ENCODE data around the gene POU2F1.
A peak's percentile ranks its signal among the peaks of the same experiment; 100 is the strongest.

Gene POU2F1

DNA sequence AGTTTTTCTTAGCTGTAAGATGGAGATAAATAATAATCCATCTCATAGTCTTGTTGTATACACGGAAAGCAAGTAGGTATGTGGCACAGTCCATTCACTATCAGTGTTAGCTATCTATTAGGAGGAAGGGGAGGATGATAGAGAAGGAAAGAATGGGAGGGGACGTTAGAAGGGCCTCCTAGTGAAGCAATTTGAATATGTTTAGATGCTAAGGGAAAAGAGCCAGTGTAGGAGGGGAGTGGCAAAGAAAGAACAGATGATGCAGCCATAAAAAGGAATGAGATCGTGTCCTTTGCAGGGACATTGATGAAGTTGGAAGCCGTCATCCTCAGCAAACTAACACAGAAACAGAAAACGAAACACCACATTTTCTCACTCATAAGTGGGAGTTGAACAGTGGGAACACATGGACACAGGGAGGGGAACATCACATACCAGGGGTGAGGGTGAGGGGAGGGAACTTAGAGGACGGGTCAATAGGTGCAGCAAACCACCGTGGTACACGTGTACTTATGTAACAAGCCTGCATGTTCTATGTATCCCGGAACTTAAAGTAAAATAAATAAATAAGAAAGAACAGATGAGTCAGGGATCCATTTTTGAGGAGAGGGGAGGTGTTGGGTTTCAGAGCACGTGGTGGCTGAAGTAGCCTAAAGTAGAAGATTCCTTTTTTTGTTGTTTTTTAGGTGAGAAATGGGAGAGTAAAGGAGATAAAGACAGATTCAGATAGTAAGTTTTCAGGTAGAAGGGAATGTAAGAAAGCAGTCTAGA, 124.1 kb downstream of the POU2F1 start:
- TF ChIP-seq, protein P1, sequence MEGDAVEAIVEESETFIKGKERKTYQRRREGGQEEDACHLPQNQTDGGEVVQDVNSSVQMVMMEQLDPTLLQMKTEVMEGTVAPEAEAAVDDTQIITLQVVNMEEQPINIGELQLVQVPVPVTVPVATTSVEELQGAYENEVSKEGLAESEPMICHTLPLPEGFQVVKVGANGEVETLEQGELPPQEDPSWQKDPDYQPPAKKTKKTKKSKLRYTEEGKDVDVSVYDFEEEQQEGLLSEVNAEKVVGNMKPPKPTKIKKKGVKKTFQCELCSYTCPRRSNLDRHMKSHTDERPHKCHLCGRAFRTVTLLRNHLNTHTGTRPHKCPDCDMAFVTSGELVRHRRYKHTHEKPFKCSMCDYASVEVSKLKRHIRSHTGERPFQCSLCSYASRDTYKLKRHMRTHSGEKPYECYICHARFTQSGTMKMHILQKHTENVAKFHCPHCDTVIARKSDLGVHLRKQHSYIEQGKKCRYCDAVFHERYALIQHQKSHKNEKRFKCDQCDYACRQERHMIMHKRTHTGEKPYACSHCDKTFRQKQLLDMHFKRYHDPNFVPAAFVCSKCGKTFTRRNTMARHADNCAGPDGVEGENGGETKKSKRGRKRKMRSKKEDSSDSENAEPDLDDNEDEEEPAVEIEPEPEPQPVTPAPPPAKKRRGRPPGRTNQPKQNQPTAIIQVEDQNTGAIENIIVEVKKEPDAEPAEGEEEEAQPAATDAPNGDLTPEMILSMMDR (IDR thresholded peaks at IDR 0.05; ENCODE audit: low read depth, low read length): no peak
- H3K4me3 ChIP-seq (ENCODE audit: low read depth, low read length): no peak overlapping the region

- TF ChIP-seq, protein P1 (IDR thresholded peaks at IDR 0.05; ENCODE audit: low read depth, low read length): no peak
- no peak overlapping the region for H3K4me3 ChIP-seq (ENCODE audit: low read depth, low read length)
These were observed 124.7 kb downstream of the POU2F1 start for GRCh38 chr1:167345386-167345733.

DNA sequence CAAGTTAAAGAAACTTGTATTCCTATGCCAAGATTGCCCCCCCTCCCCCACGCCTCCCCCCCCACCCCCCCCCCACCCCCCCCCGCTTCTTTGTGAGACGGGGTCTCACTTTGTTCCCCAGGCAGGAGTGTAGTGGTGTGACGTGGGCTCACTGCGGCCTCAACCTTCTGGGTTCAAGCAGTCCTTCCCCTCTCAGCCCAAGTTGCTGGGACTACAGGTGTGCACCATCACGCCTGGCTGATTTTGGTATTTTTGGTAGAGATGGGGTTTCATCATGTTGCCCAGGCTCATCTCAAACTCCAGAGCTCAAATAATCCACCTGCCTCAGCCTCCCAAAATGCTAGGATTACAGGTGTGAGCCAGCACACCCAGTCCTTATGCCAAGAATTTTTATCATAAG, 136.6 kb downstream of the POU2F1 start:
- no peak overlapping the region for H3K4me3 ChIP-seq (ENCODE audit: low read depth, low read length)
- TF ChIP-seq, protein P1 (IDR thresholded peaks at IDR 0.05; ENCODE audit: low read depth, low read length): no peak

- no peak overlapping the region for H3K4me3 ChIP-seq (ENCODE audit: low read depth, low read length)
- TF ChIP-seq, protein P1 (IDR thresholded peaks at IDR 0.05; ENCODE audit: low read depth, low read length): no peak
These were observed 138.6 kb downstream of the POU2F1 start for GRCh38 chr1:167359295-167359694.

DNA sequence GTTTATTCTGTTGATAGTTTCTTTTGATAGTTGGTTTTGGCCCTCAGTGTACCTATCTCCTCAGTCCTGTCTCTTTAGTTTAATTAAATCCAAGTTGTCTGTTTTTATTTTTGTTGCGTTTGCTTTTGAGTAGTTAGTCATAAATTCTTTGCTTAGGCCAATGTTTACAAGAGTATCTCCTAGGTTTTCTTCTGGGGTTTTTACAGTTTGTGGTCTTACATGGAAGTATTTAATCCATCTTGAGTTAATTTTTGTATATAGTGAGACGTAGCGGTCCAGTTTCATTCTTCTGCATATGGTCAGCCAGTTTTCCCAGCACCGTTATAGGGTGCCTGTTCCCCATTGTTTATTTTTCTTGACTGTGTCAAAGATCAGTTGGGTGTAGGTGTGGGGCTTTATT, 139.4 kb downstream of the POU2F1 start:
- H3K4me3 ChIP-seq (ENCODE audit: low read depth, low read length): peak overlapping the region; percentile 20; the same call in 1 of the 2 replicates
- TF ChIP-seq, protein P1 (IDR thresholded peaks at IDR 0.05; ENCODE audit: low read depth, low read length): no peak

- no peak overlapping the region for H3K4me3 ChIP-seq (ENCODE audit: low read depth, low read length)
- TF ChIP-seq, protein P1 (IDR thresholded peaks at IDR 0.05; ENCODE audit: low read depth, low read length): no peak
These were observed 142.0 kb downstream of the POU2F1 start for GRCh38 chr1:167362638-167363037.

- no peak overlapping the region for H3K4me3 ChIP-seq (ENCODE audit: low read depth, low read length)
- TF ChIP-seq, protein P1 (IDR thresholded peaks at IDR 0.05; ENCODE audit: low read depth, low read length): no peak
These were observed 144.1 kb downstream of the POU2F1 start for GRCh38 chr1:167364826-167365225.
